DMS153 (cell line): ENCODE data around the gene EXOC6.

ENCODE experiments used
- DNase-seq: peaks from one replicate; lab custom pipeline; 2025; lab: John Stamatoyannopoulos, UW

Gene EXOC6

DNA sequence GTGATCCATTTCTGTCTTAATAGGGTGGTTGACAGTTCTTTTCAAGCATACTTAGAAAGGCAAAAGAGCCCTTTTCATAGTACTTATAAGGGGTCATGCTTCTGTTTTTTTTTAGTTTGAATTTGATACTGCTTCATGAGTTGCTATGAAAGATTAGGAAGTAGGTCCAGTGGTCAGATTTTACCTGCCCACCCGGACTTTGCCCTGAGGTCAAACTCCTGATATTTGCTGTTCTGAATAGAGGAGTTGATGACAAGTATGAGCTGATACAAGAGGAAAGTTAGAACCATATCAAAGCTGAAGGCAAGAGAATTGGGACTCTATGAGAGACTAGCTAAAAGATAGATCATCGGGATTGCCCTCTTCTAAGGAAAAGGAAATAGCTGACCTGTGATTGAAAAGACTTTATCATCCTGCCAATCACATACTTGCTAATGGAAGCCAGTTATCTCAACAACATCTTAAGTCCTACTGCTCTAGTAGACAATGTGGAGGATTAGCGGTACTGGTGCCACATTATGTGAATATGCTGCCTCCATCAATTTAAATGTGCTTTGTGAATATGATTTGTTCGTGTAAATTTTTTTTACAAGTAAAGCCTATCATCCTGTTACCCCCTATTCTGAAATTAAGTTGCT lies 174.8 kb downstream of the EXOC6 start:
- DNase-seq, result no peak

- DNase-seq, result no peak
Measured at GRCh38 chr10:93026072-93026471, 177.8 kb downstream of the EXOC6 start.

DNA sequence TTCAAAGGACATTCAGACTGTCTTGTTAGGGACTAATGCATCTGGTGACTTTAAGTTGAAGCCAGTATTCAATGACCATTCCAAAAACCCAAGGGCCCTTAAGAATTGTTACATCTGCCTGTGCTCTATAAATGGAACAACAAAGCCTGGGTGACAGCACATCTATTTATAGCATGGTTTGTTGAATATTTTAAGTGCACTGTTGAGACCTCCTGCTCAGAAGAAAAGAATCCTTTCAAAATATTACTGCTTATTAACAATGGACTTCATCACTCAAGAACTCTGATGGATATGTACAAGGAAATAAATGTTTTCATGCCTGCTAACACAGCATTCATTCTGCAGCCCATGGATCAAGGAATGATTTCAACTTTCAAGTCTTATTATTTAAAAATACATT lies 179.2 kb downstream of the EXOC6 start:
- DNase-seq, result no peak

DNA sequence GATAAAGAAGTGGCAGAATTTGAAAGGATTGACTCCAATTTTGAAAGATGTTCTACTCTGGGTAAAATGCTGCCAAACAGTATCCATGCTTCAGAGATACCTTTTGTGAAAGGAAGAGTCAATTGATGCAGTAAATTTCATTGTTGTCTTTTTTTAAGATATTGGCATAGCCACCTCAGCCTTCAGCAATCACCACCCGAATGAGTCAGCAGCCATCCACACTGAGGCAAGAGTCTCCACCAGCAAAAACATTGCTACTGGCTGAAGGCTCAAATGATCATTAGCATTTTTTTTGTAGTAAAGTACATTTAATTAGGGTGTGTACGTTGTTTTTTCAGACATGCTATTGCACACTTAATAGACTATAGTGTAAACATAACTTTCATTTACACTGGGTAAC lies 180.6 kb downstream of the EXOC6 start:
- no peak for DNase-seq

- DNase-seq, result no peak
Measured at GRCh38 chr10:93030409-93030808, 182.1 kb downstream of the EXOC6 start.

DNA sequence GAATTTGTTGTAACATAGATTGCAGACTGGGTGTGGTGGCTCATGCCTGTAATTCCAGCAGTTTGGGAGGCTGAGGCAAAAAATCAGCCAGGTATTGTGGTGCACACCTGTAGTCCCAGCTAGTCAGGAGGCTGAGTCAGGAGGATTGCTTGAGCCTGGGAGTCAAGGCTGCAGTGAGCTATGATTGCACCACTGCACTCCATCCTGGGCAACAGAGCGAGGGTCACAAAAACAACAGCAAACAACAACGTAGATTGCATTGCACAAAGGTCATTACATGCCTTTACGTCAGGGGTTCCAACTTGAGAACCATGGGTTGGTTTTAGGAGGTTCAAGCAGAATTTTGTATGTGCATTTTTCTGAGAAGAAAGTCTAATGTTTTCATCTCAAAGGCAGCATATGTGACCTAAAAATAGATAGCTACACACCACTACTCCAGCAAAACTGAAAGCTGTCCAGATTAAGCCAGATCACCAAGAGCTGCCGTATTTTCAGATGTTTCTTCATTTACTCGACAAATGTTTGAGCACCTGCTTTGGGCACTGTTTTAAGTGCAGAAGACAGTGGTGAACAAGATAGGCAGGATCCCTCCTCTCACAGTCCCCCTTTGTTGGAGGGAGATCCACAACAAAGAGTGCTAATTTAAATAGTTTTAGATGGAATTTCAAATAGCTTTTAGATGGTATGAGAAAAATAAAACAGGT lies 183.9 kb downstream of the EXOC6 start:
- DNase-seq, result no peak

GRCh38 chr10:93032809-93033137 lies 184.5 kb downstream of the EXOC6 start:
- DNase-seq, result no peak

DNA sequence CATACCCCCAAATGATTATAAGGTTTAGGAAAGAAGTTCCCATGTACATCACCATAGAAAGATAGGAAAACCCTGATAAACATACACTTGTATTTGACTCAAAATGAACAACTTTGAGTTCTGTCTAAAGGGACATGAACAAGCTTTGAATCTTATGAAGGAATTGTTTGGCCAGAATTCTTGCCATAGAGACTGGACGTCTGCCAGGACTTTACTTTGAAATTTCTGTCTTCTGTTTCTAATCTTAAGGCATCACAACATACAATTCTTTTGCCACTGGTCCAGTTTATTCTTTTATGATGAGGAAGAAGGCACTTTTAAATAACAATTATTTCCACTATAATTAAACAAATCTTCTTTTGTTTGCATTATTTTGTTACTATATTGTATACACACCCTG lies 186.1 kb downstream of the EXOC6 start:
- DNase-seq, result no peak

GRCh38 chr10:93039110-93039509 lies 190.8 kb downstream of the EXOC6 start:
- no peak for DNase-seq

GRCh38 chr10:93039721-93040120 lies 191.4 kb downstream of the EXOC6 start:
- no peak for DNase-seq

DNA sequence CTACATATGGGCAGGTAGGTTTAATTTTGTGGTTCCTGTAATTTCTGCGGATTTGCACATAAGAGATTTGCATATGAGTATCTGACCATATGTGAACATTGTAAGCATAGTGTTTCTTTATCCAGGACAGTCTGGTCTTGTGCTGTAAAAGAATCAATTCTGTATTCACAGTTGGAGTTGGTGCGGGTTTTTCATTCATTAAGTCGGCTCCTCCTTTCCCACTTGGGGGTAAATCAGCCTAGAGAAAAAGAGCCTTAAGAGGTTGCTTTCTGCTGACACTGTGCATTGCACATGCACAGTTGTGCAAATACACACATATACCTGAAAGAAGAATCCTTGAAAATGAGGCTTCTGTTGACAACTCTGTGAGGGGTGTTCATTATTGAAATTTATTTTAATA lies 206.2 kb downstream of the EXOC6 start:
- no peak for DNase-seq

DNA sequence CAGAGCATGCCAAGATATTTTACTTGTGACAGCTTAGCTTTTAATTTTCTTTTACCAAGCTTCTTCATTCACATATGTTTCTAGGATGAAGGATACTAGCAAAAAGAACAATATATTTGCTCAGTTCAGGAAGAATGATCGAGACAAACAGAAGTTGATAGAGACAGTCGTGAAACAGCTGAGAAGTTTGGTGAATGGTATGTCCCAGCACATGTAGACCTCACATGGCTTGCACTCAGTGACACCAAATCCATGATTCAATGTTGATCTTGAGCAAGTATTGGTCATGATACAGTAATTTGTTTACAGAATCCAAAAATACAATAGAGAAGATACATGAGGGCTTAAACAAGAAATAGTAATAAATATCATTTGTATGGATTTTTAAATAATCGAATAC lies 209.8 kb downstream of the EXOC6 start:
- no peak for DNase-seq

GRCh38 chr10:93059975-93060886 lies 211.9 kb downstream of the EXOC6 start, which contains the start of gene CYP26C1:
TSS of gene CYP26C1 (plus strand) at chr10:93060798. CDS start at chr10:93061264, 466 bp downstream.
- no peak for DNase-seq

GRCh38 chr10:93060887-93061593 lies 212.7 kb downstream of the EXOC6 start:
- no peak for DNase-seq

DNA sequence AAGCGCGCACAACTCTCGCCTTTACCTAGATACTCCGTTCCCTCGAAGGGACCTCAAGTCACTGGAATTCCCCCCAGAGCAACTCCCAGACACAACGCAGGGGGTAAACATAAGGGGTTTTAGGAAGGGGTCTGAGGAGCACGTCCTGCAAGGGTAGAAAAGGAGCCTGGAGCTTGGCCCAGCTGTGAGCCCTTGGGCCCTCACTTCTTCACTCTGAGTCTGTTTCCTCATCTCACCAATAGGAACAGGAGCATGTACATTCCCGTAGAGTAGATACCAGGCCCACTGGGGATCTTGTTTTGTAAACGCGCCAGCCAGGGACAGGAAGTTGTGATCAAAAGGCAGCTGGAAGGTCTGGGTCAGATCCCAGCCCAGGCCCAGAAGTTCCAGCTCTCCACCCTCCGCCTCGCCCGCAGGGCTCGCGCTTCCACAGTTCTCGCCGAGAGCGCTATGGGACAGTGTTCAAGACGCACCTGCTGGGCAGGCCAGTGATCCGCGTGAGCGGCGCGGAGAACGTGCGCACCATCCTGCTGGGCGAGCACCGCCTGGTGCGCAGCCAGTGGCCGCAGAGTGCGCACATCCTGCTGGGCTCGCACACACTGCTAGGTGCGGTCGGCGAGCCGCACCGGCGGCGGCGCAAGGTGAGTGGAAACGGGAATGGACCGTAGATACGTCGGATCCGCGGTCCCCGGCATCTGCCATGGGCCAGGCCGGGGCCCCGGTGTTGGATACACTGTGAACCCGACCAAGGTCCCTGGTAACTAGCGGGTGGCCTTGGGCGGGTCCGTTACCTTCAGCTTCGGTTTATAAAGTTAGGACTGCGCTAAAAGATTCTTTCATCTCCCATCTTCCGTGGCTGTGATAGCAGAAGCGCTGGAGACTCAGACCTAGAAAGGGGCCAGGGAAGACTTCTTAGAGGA lies 213.5 kb downstream of the EXOC6 start:
- DNase-seq, result no peak

- DNase-seq, result no peak
Measured at GRCh38 chr10:93062514-93063143, 214.3 kb downstream of the EXOC6 start.

GRCh38 chr10:93063144-93063976 lies 215.0 kb downstream of the EXOC6 start:
- DNase-seq, result no peak

DNA sequence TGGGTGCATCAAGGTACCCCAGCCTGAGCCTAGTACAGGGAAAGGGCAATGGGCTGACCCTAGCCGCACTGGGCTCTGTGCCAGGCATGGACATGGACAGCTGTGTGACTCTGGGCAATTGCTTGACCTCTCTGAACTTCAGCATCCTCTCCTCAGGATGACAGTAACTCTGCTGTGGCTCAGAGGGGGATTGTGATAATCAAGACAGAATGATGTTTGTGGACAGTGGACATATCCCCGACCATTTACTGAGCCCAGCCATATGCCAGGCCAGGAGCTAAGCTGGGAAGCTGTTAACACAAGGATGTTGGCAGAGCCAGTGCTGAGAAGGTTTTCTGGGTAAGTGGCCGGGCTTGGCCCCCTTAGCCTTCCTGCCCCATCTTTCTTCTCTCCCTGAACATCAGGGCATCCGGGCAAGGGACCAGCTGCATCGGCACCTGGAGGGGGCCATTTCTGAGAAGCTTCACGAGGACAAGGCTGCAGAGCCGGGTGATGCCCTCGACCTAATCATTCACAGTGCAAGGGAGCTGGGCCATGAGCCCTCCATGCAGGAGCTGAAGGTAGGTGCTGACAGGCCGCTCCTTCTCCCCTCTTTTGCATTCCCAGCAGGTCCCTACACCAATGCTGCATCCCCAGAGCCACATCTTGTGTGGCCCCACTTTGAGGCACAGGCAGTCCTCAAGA lies 215.8 kb downstream of the EXOC6 start:
- no peak for DNase-seq
